Measurements from ENCODE around the gene SCP2. TPM values are rescaled to one million over a fixed set of nuclear protein-coding genes. Genes with fewer than 3 reads are reported as not detected.
"Not testable (repeated sequence)": the region's sequence is repeated elsewhere in the genome, so short reads cannot be mapped to it uniquely, and the experiment has no call there.

Gene SCP2
- polyA plus RNA-seq, 1 donor from 2014 or later = 143 TPM

DNA sequence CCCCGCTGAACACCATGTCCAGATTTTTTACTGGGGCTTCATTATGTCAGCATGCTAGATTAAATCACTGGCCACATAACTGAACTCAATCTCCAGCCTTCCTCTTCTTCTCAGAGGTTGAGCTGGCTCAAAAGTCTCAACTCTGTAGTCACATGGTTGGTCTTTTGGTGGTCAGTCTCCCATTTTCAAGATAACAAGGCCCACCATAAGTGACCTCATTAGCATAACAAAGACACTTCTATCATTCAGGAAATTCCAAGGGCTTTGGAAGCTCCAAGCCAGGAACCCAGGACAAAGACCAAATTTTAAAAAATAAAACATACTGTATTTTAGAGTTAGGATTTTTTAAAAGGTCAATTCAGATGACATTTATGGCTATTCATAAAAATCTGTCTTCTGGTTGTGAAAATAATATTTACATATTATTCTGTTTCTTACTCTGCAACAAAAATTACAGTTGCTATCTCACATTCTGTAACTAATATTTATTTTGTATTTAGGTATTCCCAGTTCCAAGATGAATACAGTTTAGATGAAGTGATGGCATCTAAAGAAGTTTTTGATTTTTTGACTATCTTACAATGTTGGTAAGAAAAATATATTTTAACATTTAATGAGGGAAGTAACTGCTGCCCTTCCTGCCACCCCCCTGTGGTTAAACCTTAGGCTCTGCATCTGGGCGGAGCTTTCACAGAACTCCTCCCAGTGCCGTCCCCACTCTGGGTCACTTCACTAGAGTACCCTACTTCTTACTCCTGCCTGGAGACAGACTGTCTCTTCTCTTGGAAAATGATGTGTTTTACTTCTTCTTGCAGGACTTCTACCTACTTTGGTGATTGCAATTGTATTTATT, 49.3 kb downstream of the SCP2 start:
- Mint-ChIP-seq H3K27ac (no peak overlapping the region), H3K36me3 (peaks cover 11% of the 10 kb centered on the region), H3K4me3 (no peak overlapping the region), H3K9me3 (no peaks in the 10 kb centered on the region), H3K27me3 (no peaks in the 10 kb centered on the region), H3K4me1 (no peaks in the 10 kb centered on the region)

DNA sequence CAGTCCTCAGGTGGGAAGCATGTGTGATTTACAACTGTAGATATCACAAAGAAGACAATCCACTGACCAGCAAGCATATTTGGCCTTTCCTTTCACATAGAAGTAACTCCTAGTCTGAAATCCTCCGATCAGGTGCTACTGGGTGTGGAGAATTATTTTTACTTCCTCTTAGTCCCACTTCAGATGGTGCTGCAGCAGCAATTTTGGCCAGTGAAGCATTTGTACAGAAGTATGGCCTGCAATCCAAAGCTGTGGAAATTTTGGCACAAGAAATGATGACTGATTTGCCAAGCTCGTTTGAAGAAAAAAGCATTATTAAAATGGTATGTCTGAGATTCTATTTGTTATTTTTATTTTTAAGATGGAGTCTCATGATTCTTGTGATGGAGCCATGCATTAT, 51.0 kb downstream of the SCP2 start:
- Mint-ChIP-seq H3K4me1 (no peaks in the 10 kb centered on the region), H3K4me3 (no peak overlapping the region), H3K27me3 (no peaks in the 10 kb centered on the region), H3K9me3 (peaks cover 0 to 7% (median 1%) of the 10 kb centered on the region in 3 donors), H3K36me3 (peaks cover 16% of the 10 kb centered on the region), H3K27ac (no peak overlapping the region)

DNA sequence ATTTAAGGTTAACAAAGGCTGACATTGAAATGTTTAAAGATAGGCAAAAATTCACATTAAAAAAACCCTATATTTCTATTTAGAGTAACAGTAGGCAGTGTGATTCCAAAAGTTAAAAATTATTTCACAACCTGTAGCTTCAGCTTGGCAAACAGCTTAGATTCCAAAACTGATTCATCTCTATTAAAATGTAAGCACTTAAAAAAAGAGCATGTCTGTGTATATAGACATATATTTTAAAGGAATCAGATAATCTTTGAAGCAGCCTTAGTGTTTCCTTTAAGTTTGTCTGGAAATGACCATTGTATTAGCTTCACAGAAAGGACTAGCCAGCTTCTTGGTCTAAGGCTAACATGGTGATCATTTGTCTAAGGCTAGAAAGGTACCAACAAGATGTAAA, 65.7 kb downstream of the SCP2 start:
- H3K4me1 Mint-ChIP-seq, H3K9me3 Mint-ChIP-seq, H3K4me3 Mint-ChIP-seq, H3K27ac Mint-ChIP-seq, H3K27me3 Mint-ChIP-seq: not testable (repeated sequence)
- peaks cover 11% of the 10 kb centered on the region for H3K36me3 Mint-ChIP-seq

GRCh38 chr1:52994656-52995055, 67.6 kb downstream of the SCP2 start:
- H3K4me3 Mint-ChIP-seq = no peak overlapping the region
- no peak overlapping the region for H3K27ac Mint-ChIP-seq
- no peaks in the 10 kb centered on the region for H3K27me3 Mint-ChIP-seq
- H3K4me1 Mint-ChIP-seq = no peaks in the 10 kb centered on the region
- H3K9me3 Mint-ChIP-seq = peaks cover 0 to 2% (median 0%) of the 10 kb centered on the region in 3 donors
- H3K36me3 Mint-ChIP-seq = peaks cover 11% of the 10 kb centered on the region

DNA sequence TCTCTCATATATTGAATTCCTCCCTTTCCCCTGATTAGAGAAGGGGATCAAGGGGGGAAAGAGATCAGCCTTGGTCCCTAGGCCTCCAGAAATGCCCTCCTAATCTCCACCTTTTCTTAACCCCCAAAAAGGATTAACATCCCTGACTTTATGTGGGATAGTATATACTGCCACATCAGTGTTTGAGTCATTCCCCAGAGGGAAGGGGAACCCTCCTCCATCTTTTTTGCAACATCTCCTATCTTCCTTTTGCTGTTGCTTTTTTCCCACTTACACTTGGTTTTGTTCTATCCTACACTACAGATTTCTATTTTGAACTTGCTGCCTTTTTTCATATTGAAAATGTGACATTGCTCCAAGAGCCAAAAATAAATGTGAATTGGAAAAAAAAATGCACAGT, 69.6 kb downstream of the SCP2 start:
- Mint-ChIP-seq H3K27me3 (no peaks in the 10 kb centered on the region), H3K4me3 (no peak overlapping the region), H3K9me3 (no peaks in the 10 kb centered on the region), H3K4me1 (no peaks in the 10 kb centered on the region), H3K27ac (no peak overlapping the region), H3K36me3 (peaks cover 11% of the 10 kb centered on the region)

DNA sequence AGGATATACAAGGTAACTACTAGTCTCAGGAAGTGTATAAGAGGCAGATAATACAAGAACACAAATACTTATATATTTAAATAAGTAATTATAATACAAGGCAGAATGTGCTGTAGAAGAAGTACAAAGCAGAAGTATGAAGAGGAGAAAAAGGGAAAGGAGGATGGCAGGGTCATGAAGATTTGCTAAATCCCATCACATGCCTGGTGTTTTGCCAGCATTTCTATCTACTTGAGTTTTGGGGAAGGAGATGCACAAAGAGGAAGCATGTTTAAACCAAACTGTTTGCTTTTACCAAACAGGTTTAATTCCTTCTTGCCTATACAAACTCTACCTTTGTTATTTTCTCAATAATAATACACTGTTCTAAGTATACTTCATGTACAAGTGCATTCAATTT, 74.1 kb downstream of the SCP2 start:
- Mint-ChIP-seq H3K27me3 (no peaks in the 10 kb centered on the region), H3K36me3 (peaks cover 17% of the 10 kb centered on the region), H3K4me3 (no peak overlapping the region), H3K4me1 (no peaks in the 10 kb centered on the region), H3K27ac (no peak overlapping the region), H3K9me3 (no peaks in the 10 kb centered on the region)

- not testable (repeated sequence) for H3K27ac Mint-ChIP-seq, H3K27me3 Mint-ChIP-seq, H3K4me1 Mint-ChIP-seq, H3K9me3 Mint-ChIP-seq, H3K4me3 Mint-ChIP-seq
- peaks cover 11% of the 10 kb centered on the region for H3K36me3 Mint-ChIP-seq
These were observed 79.5 kb downstream of the SCP2 start for GRCh38 chr1:53006612-53007011.

- H3K27me3 Mint-ChIP-seq, H3K9me3 Mint-ChIP-seq, H3K27ac Mint-ChIP-seq, H3K4me3 Mint-ChIP-seq, H3K36me3 Mint-ChIP-seq, H3K4me1 Mint-ChIP-seq: not testable (repeated sequence)
These were observed 83.2 kb downstream of the SCP2 start for GRCh38 chr1:53010247-53010646.

- peaks cover 3% of the 10 kb centered on the region for H3K36me3 Mint-ChIP-seq
- H3K4me3 Mint-ChIP-seq = no peak overlapping the region
- H3K27me3 Mint-ChIP-seq = no peaks in the 10 kb centered on the region
- H3K9me3 Mint-ChIP-seq = peaks cover 0 to 2% (median 1%) of the 10 kb centered on the region in 3 donors
- H3K27ac Mint-ChIP-seq = no peak overlapping the region
- peaks cover 9 to 18% (median 12%) of the 10 kb centered on the region in 3 donors for H3K4me1 Mint-ChIP-seq
These were observed 84.1 kb downstream of the SCP2 start for GRCh38 chr1:53011175-53011574.

DNA sequence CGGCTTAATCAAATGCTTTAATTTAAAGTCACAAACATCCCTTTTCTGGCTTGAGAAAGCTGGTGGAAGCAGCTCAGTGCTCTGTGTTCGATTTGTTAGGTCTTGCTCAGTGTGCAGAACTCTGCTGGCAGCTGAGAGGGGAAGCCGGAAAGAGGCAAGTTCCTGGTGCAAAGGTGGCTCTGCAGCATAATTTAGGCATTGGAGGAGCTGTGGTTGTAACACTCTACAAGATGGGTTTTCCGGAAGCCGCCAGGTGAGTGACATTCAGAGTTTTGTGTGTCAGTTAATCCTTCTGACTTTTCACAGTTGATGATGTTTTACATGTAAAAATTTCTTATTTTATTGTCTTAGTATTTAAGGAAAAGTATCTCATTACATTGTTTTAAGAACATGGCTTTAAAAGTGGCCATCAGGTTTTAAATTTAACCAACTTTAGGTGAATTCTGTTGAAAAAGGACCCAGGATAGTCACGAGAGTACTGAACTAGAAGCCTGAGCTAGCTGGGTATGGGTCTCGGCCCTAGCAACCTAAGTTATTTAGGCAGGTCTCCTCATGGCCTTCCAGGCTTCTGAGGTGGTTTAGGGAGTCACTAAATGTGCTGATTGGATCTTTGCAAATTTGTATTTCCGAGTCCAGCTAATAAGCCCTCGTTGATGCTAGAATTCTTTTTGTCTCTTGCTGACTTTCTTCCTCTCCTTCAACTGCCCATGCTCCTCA, 87.9 kb downstream of the SCP2 start:
- peak overlapping the region; percentile 76 to 97 (median 88) for H3K4me3 Mint-ChIP-seq
- peak overlapping the region in 2 of 3 donors; percentile 71 for H3K27ac Mint-ChIP-seq
- H3K36me3 Mint-ChIP-seq = peaks cover 4% of the 10 kb centered on the region
- H3K9me3 Mint-ChIP-seq = no peaks in the 10 kb centered on the region
- no peaks in the 10 kb centered on the region for H3K27me3 Mint-ChIP-seq
- peaks cover 15 to 34% (median 25%) of the 10 kb centered on the region in 3 donors for H3K4me1 Mint-ChIP-seq

DNA sequence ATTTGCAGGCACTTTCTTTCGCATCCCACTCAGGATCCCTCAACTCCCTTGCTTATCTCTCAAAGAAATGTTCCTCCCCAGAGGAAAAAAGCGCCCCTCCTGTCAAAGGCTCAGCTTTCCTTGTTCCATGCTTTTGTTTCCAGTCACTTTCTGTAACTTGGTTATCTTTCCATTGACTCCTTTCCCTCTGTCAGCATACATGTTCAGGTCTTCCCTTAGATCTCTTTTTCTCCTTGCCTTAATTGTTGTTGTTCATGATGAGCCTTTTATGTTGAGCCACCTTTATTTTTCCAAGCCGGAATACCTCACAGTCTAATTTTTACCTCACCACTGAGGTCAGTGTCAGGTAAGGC, 88.4 kb downstream of the SCP2 start:
- Mint-ChIP-seq H3K36me3 (peaks cover 4% of the 10 kb centered on the region), H3K9me3 (no peaks in the 10 kb centered on the region), H3K27me3 (no peaks in the 10 kb centered on the region), H3K27ac (peak overlapping the region in 1 of 3 donors; percentile 71), H3K4me3 (peak overlapping the region; percentile 76 to 97 (median 88)), H3K4me1 (peaks cover 15 to 34% (median 25%) of the 10 kb centered on the region in 3 donors)

DNA sequence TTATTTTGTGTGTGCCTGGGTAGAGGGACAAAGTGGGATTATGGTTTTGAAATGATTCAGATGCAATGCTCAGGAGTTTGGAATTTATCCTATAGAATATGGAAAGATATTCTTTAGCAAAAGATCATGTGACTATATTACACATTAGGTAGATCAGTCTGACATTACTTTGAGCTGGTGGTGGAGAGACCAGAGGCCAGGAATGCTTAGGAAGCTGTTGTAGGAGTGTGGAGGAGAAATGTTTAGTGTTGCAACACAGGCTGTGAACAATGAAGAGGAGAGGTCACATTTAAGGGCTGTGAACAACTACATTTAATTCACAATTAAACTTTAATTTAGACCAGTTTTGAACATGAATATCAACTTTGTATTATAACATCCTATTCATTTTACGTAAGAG, 89.6 kb downstream of the SCP2 start:
- peak overlapping the region in 2 of 4 donors; percentile 15 to 76 for H3K4me3 Mint-ChIP-seq
- H3K36me3 Mint-ChIP-seq = peaks cover 4% of the 10 kb centered on the region
- no peak overlapping the region for H3K27ac Mint-ChIP-seq
- peaks cover 15 to 34% (median 25%) of the 10 kb centered on the region in 3 donors for H3K4me1 Mint-ChIP-seq
- H3K9me3 Mint-ChIP-seq = no peaks in the 10 kb centered on the region
- H3K27me3 Mint-ChIP-seq = no peaks in the 10 kb centered on the region

- Mint-ChIP-seq H3K36me3 (peaks cover 2% of the 10 kb centered on the region), H3K27me3 (no peaks in the 10 kb centered on the region), H3K4me3 (no peak overlapping the region), H3K27ac (no peak overlapping the region), H3K9me3 (no peaks in the 10 kb centered on the region), H3K4me1 (peaks cover 13 to 29% (median 25%) of the 10 kb centered on the region in 3 donors)
These were observed 93.5 kb downstream of the SCP2 start for GRCh38 chr1:53020588-53020987.

- H3K27me3 Mint-ChIP-seq = no peaks in the 10 kb centered on the region
- H3K36me3 Mint-ChIP-seq = no peaks in the 10 kb centered on the region
- H3K27ac Mint-ChIP-seq = no peak overlapping the region
- peaks cover 6 to 17% (median 14%) of the 10 kb centered on the region in 3 donors for H3K4me1 Mint-ChIP-seq
- no peaks in the 10 kb centered on the region for H3K9me3 Mint-ChIP-seq
- no peak overlapping the region for H3K4me3 Mint-ChIP-seq
These were observed 95.1 kb downstream of the SCP2 start for GRCh38 chr1:53022179-53022578.

GRCh38 chr1:53023546-53023945, 96.5 kb downstream of the SCP2 start:
- Mint-ChIP-seq H3K9me3 (no peaks in the 10 kb centered on the region), H3K4me3 (no peak overlapping the region), H3K27me3 (no peaks in the 10 kb centered on the region), H3K36me3 (no peaks in the 10 kb centered on the region), H3K4me1 (peaks cover 6 to 16% (median 14%) of the 10 kb centered on the region in 3 donors), H3K27ac (no peak overlapping the region)

- no peaks in the 10 kb centered on the region for H3K27me3 Mint-ChIP-seq
- H3K9me3 Mint-ChIP-seq = no peaks in the 10 kb centered on the region
- H3K4me1 Mint-ChIP-seq = peaks cover 6 to 12% (median 11%) of the 10 kb centered on the region in 3 donors
- H3K36me3 Mint-ChIP-seq = no peaks in the 10 kb centered on the region
- no peak overlapping the region for H3K4me3 Mint-ChIP-seq
- H3K27ac Mint-ChIP-seq = no peak overlapping the region
These were observed 97.0 kb downstream of the SCP2 start for GRCh38 chr1:53024117-53024516.

All from IgD-negative memory B cell (primary cell).